Dermis blood vessel endothelial cell (primary cell): ENCODE measurements around the gene FUT3. TPM values are rescaled to one million over a fixed set of nuclear protein-coding genes. Genes with fewer than 3 reads are reported as not detected.

Experiments used
- DNase-seq: peaks from one replicate; pipeline ENCODE4 v3.0.0; 2010
- total RNA-seq: library from RNA; depleted of rRNA; stranded (reverse); fragments of >200 nt; gene quantifications from 2 replicates; pipeline ENCODE4 v1.2.3, GENCODE V29; 2014

Gene FUT3
- total RNA-seq, 1 donor from 2014 or later: not detected

GRCh38 chr19:5800361-5801270, 50.6 kb downstream of the FUT3 start:
- no peak for DNase-seq

DNA sequence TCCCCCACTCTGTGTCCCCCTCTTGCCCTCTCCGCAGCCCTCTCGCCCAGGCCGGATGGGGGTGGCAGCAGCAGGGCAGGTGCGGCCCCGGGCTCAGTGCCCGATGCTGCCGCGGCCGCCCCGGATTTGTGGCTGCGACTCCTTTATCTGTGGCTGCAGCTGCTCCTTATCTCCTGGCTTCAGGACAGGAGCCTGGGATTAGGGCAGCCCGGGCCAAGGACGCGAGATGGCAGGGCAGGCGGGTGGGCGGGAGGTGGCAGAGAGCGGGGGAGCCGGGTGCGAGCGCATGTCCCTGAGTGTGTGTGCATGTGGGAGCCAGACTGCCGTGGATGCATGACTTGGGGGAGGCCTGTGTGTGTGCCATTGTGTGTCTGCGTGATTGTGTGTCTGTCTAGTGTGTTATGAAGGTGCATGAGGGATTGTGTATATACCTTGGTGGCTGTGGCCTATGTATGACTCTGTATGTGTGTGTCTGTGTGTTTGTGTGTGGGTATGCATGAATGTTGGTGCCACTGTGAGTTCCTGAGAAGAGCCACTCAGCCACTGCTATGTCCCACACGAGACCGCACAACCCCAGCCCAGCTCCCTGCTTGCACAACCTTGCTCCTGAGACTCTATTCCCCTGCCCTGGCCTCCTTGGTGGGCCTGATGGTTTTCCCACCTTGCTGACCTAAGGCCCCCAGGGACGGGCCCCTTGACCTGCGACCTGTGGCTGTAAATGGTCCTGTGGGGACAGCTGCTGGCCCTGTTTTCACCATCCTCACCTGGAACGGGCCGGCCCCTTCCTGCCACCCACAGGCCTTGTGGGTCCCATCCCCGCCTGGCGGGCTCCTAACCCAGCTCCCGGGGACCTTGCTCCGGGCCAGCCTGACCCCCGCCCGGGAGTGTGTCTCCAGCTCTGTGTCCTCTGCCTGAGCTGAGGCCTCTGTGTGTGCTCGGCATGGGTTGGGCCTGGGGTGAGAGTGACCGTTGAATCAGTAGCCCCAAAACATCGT, 51.7 kb downstream of the FUT3 start:
- DNase-seq: no peak

GRCh38 chr19:5798244-5798643, 53.0 kb downstream of the FUT3 start:
- no peak for DNase-seq

DNA sequence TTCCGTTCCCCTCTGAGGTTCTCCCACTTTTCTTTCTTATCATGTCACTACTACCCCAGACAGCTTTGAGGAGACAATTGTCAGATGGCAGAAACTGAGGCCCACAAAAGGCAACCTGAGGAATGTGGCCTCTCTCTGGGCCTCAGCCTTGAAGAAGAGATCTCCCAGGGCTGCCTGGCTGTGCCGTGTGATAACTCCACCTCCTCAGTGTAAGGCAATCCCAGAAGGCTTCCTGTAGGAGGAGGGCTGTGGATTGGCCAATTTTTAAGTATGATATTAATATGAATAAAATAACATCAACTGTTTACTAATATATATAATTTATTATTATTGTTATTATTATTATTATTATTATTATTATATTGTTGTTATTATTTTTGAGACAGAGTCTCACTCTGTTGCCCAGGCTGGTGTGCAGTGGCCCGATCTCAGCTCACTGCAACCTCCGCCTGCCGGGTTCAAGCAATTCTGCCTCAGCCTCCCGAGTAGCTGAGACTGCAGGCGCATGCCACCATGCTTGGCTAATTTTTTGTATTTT, 55.8 kb downstream of the FUT3 start:
- DNase-seq: no peak

DNA sequence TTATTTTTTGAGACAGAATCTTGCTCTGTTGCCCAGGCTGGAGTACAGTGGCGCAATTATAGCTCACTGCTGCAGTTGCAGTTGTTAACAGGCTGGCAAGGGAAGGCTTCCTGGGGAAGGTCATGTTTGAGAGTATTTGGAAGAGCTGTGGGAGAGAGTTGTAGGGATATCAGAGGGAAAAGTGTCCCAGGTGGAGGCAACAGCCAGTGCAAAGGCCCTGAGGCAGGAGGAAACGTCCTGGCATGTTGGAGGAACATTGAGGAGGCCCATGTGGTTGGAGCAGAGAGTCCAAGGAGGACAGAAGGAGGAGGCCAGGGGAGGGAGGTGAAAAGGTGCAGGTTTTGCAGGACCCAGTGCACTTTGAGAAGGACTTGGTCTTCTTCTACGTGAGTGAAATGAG, 58.1 kb downstream of the FUT3 start:
- no peak for DNase-seq

Other genes with a start within 250 kb of the FUT3 start
- gene SAFB2, start 228.7 kb downstream of the FUT3 start, total RNA-seq: 33.4 and 47.5 TPM in 2 replicates
- 56.0 and 60.1 TPM in 2 replicates for gene SAFB, start 228.4 kb downstream of the FUT3 start, total RNA-seq
- 13.4 and 22.3 TPM in 2 replicates for gene MICOS13, start 170.9 kb downstream of the FUT3 start, total RNA-seq
- 7.4 and 9.7 TPM in 2 replicates for gene HSD11B1L, start 170.4 kb downstream of the FUT3 start, total RNA-seq
- gene RPL36, start 161.2 kb downstream of the FUT3 start, total RNA-seq: 379 and 554 TPM in 2 replicates
- gene LONP1, start 131.3 kb downstream of the FUT3 start, total RNA-seq: 73.7 and 89.9 TPM in 2 replicates
- not detected in 2 replicates for gene CATSPERD, start 130.8 kb downstream of the FUT3 start, total RNA-seq
- 0.51 TPM in 2 replicates for gene PRR22, start 66.7 kb downstream of the FUT3 start, total RNA-seq
- 21.8 and 38.9 TPM in 2 replicates for gene DUS3L, start 60.3 kb downstream of the FUT3 start, total RNA-seq
- gene NRTN, start 46.4 kb downstream of the FUT3 start, total RNA-seq: 0.42 and 0.85 TPM in 2 replicates
- not detected in 2 replicates for gene FUT6, start 11.7 kb downstream of the FUT3 start, total RNA-seq
- gene FUT5, start 19.1 kb upstream of the FUT3 start, total RNA-seq: not detected in 2 replicates
- gene NDUFA11, start 52.3 kb upstream of the FUT3 start, total RNA-seq: 283 and 366 TPM in 2 replicates
- 6.0 and 8.5 TPM in 2 replicates for gene VMAC, start 53.4 kb upstream of the FUT3 start, total RNA-seq
- 2.6 and 3.7 TPM in 2 replicates for gene CAPS, start 62.8 kb upstream of the FUT3 start, total RNA-seq
- gene RANBP3, start 126.7 kb upstream of the FUT3 start, total RNA-seq: 39.0 and 51.2 TPM in 2 replicates